GM21367 (cell line): ENCODE results near the gene HDAC9.

Experiments used
- ATAC-seq: cut with Tn5 transposase; IDR thresholded peaks from one replicate; pipeline ENCODE4 v1.9.1; 2021; ENCODE audit not compliant: unreplicated experiment

Gene HDAC9

GRCh38 chr7:18771834-18772566 is 276.5 kb downstream of the HDAC9 start:
- no peak for ATAC-seq

GRCh38 chr7:18772567-18772965 is 277.0 kb downstream of the HDAC9 start:
- no peak for ATAC-seq

GRCh38 chr7:18777314-18777713 is 281.8 kb downstream of the HDAC9 start:
- no peak for ATAC-seq

GRCh38 chr7:18778594-18778993 is 283.0 kb downstream of the HDAC9 start:
- ATAC-seq, result no peak

GRCh38 chr7:18780266-18780665 is 284.7 kb downstream of the HDAC9 start:
- no peak for ATAC-seq

- ATAC-seq, result no peak
These were observed 285.4 kb downstream of the HDAC9 start for GRCh38 chr7:18780938-18781337.

GRCh38 chr7:18786196-18786727 is 290.7 kb downstream of the HDAC9 start:
- ATAC-seq, result no peak

GRCh38 chr7:18786796-18787195 is 291.2 kb downstream of the HDAC9 start:
- ATAC-seq, result no peak

GRCh38 chr7:18788026-18788425 is 292.5 kb downstream of the HDAC9 start:
- no peak for ATAC-seq

- no peak for ATAC-seq
These were observed 297.5 kb downstream of the HDAC9 start for GRCh38 chr7:18792871-18793595.

GRCh38 chr7:18796216-18796615 is 300.7 kb downstream of the HDAC9 start:
- no peak for ATAC-seq

- ATAC-seq, result no peak
These were observed 302.7 kb downstream of the HDAC9 start for GRCh38 chr7:18798088-18798906.

GRCh38 chr7:18799899-18800298 is 304.4 kb downstream of the HDAC9 start:
- ATAC-seq, result no peak

GRCh38 chr7:18803923-18804322 is 308.4 kb downstream of the HDAC9 start:
- ATAC-seq, result no peak

GRCh38 chr7:18806177-18806576 is 310.6 kb downstream of the HDAC9 start:
- no peak for ATAC-seq

- no peak for ATAC-seq
These were observed 312.5 kb downstream of the HDAC9 start for GRCh38 chr7:18808026-18808425.

GRCh38 chr7:18815261-18815960 is 319.9 kb downstream of the HDAC9 start:
- ATAC-seq, result no peak

- no peak for ATAC-seq
These were observed 325.4 kb downstream of the HDAC9 start for GRCh38 chr7:18820981-18821380.

GRCh38 chr7:18821554-18821953 is 326.0 kb downstream of the HDAC9 start:
- ATAC-seq, result no peak

GRCh38 chr7:18824157-18824556 is 328.6 kb downstream of the HDAC9 start:
- no peak for ATAC-seq
